K562 (cell line): ENCODE results near the gene NDRG4. TPM values are rescaled to one million over a fixed set of nuclear protein-coding genes. Genes with fewer than 3 reads are reported as not detected.

Experiments
- ATAC-seq: fragments of 200-7000 bp; cut with Tn5 transposase; 3 replicates; pipeline ENCODE4 v1.9.1; 2020; ENCODE audit warnings: moderate library complexity
- BruUV-seq: library from RNA; stranded (reverse); fragments of 400-500 nt; replicated peaks from 2 replicates; lab custom pipeline; 2021; lab: Mats Ljungman, UMichigan
- CTCF ChIA-PET: fragments of 300-600 bp; formaldehyde crosslinking; extraction: SDS; loops from one replicate; lab custom pipeline; 2021; ENCODE audit warnings: low intra/inter-chr PET ratio; lab: Yijun Ruan, JAX
- POLR2A ChIA-PET: fragments of 300-600, 350-650 bp; sonication (Branson Sonifier 250); formaldehyde crosslinking; extraction: SDS; loops from one replicate; lab custom pipeline; 2021; ENCODE audit warnings: antibody characterized with exemption, inconsistent platforms; lab: Yijun Ruan, JAX
- DNase-seq, 4 experiments: peaks; one replicate each; pipeline versions ENCODE4 v3.0.0 to v3.0.0-alpha.2; 2011 to 2018; ENCODE audit warnings: low spot score in 3 of 4, mixed read lengths in 3 of 4; ENCODE audit errors: extremely low read depth in 1 of 4
- FAIRE-seq: peaks from 2 replicates; lab custom pipeline; 2011; peaks lifted over from hg19 to GRCh38; lab: Jason Lieb, UNC
- H2AFZ ChIP-seq: 2 replicates; pipeline ENCODE4 v1.6.0; 2011; ENCODE audit warnings: low read depth, low read length, control low read depth, inconsistent platforms
- H3K27ac ChIP-seq: fragments of 200-600 bp; 3 replicates; pipeline ENCODE4 v1.8.0; 2011; ENCODE audit warnings: low read depth, mild to moderate bottlenecking, control low read depth, inconsistent platforms, low read length, moderate library complexity, mixed read lengths; ENCODE audit errors: extremely low read depth
- H3K27me3 ChIP-seq, 2 experiments: fragments of 300-600 bp in 1 of 2; 2 replicates in 1 of 2; 3 replicates in 1 of 2; pipeline versions ENCODE4 v1.6.0 to v1.8.0; 2011; ENCODE audit warnings: inconsistent platforms in 2 of 2, low read length in 2 of 2, mild to moderate bottlenecking in 1 of 2, mixed read lengths in 1 of 2, moderate library complexity in 1 of 2; ENCODE audit not compliant: control insufficient read depth in 2 of 2, insufficient read depth in 2 of 2
- H3K36me3 ChIP-seq: fragments of 300-600 bp; 3 replicates; pipeline ENCODE4 v1.8.0; 2011; ENCODE audit warnings: mild to moderate bottlenecking, low read length, inconsistent platforms; ENCODE audit not compliant: control insufficient read depth, insufficient read depth
- H3K4me1 ChIP-seq, 2 experiments: fragments of 200-600 bp in 1 of 2; replicated peaks in 1 of 2; 2 replicates in 1 of 2; 3 replicates in 1 of 2; pipeline versions ENCODE4 v1.5.1 to v1.8.0; 2011; ENCODE audit warnings: inconsistent platforms in 2 of 2, low read length in 2 of 2, mild to moderate bottlenecking in 1 of 2, mixed read lengths in 1 of 2, moderate library complexity in 1 of 2; ENCODE audit not compliant: control insufficient read depth in 2 of 2, insufficient read depth in 2 of 2
- H3K4me2 ChIP-seq: 2 replicates; pipeline ENCODE4 v1.6.1; 2011; ENCODE audit warnings: low read length, control low read depth, inconsistent platforms, mixed read lengths; ENCODE audit not compliant: insufficient read depth
- H3K4me3 ChIP-seq: fragments of 200-600 bp; sonication (generic), shearing (Covaris generic); 2 replicates; pipeline ENCODE4 v1.5.1; 2016; ENCODE audit warnings: control low read depth, inconsistent platforms
- H3K79me2 ChIP-seq: fragments of 200-600 bp; 3 replicates; pipeline ENCODE4 v1.8.0; 2011; ENCODE audit warnings: low read length, inconsistent platforms; ENCODE audit not compliant: control insufficient read depth, insufficient read depth
- H3K9ac ChIP-seq, 2 experiments: 2 replicates each; pipeline versions ENCODE4 v1.6.0 to v1.6.1; 2011; ENCODE audit warnings: low read depth in 2 of 2, low read length in 2 of 2, control low read depth in 1 of 2, inconsistent platforms in 1 of 2, mild to moderate bottlenecking in 1 of 2, mixed read lengths in 1 of 2; ENCODE audit not compliant: insufficient read depth in 1 of 2
- H3K9me1 ChIP-seq: one replicate; pipeline ENCODE4 v1.6.0; 2011; ENCODE audit warnings: inconsistent platforms, mild to moderate bottlenecking, low read length, moderate library complexity; ENCODE audit not compliant: control insufficient read depth, insufficient read depth
- H3K9me3 ChIP-seq: replicated peaks from 2 replicates; pipeline ENCODE4 v1.5.1; 2011; ENCODE audit warnings: low read depth, low read length, inconsistent platforms; ENCODE audit not compliant: control insufficient read depth, insufficient read depth
- H4K20me1 ChIP-seq: replicated peaks from 2 replicates; pipeline ENCODE4 v1.6.1; 2011; ENCODE audit warnings: low read length, inconsistent platforms, mixed read lengths; ENCODE audit not compliant: control insufficient read depth, insufficient read depth
- CREB5 ChIP-seq: fragments of 250-450 bp; sonication (Bioruptor Pico); IDR thresholded peaks from 2 replicates; pipeline ENCODE4 v1.5.0; 2020; ENCODE audit warnings: mild to moderate bottlenecking
- ELF1 ChIP-seq: fragments of 200-800 bp; sonication (Bioruptor generic); IDR thresholded peaks from 2 replicates; pipeline ENCODE4 v1.6.1; 2016; ENCODE audit warnings: missing genetic modification characterization, missing compliant biosample characterization
- FOS ChIP-seq: IDR thresholded peaks from 3 replicates; pipeline ENCODE4 v1.6.1; 2011; ENCODE audit not compliant: insufficient read length; ENCODE audit errors: extremely low read depth
- JUND ChIP-seq, 2 experiments: IDR thresholded peaks; 2 replicates in 1 of 2; 3 replicates in 1 of 2; pipeline ENCODE4 v1.6.1; 2011; ENCODE audit warnings: borderline replicate concordance in 2 of 2, low read depth in 2 of 2, low read length in 2 of 2, improper control_type of control experiment in 1 of 2, missing biosample characterization in 1 of 2, missing genetic modification characterization in 1 of 2, missing genetic modification reagents in 1 of 2
- KDM2B ChIP-seq: fragments of 250-450 bp; sonication (Bioruptor Pico); IDR thresholded peaks from 2 replicates; pipeline ENCODE4 v1.8.0; 2021; ENCODE audit warnings: mild to moderate bottlenecking, moderate library complexity
- NFRKB ChIP-seq: fragments of 450-650 bp; IDR thresholded peaks from 2 replicates; pipeline ENCODE4 v1.6.1; 2016; ENCODE audit warnings: low read depth
- POLR2AphosphoS5 ChIP-seq: IDR thresholded peaks from 2 replicates; pipeline ENCODE4 v1.6.1; 2011; ENCODE audit warnings: mild to moderate bottlenecking, low read depth, low read length, moderate library complexity; ENCODE audit not compliant: control insufficient read depth, insufficient read depth
- SIRT6 ChIP-seq: IDR thresholded peaks from one replicate; pipeline ENCODE4 v1.6.1; 2012; ENCODE audit warnings: low read depth, mild to moderate bottlenecking, control low read depth, inconsistent platforms, low read length, moderate library complexity
- YBX1 ChIP-seq: fragments of 450-650 bp; IDR thresholded peaks from 2 replicates; pipeline ENCODE4 v1.7.1; 2016; ENCODE audit warnings: mild to moderate bottlenecking
- ZFP91 ChIP-seq: sonication (generic); formaldehyde crosslinking; IDR thresholded peaks from 2 replicates; pipeline ENCODE4 v1.8.0; 2022; ENCODE audit warnings: mild to moderate bottlenecking, missing genetic modification reagents
- ZNF609 ChIP-seq: sonication (generic); formaldehyde crosslinking; IDR thresholded peaks from 2 replicates; pipeline ENCODE4 v1.8.1; 2023; ENCODE audit warnings: missing genetic modification reagents, mild to moderate bottlenecking, borderline replicate concordance
- ZNF696 ChIP-seq: fragments of 250-450 bp; sonication (Bioruptor Pico); conservative IDR thresholded peaks from 2 replicates; pipeline ENCODE4 v1.4.0; 2020; ENCODE audit warnings: mild to moderate bottlenecking, moderate library complexity
- WGBS: fragments of 100-300 bp; shearing (Covaris generic); methylation state at CpG from one replicate; pipeline ENCODE4 v1.1.6; 2016; ENCODE audit warnings: low coverage, mixed read lengths; ENCODE audit not compliant: insufficient coverage; ENCODE audit errors: missing lambda C conversion rate; 5-methylcytosine and 5-hydroxymethylcytosine counted together
- in situ Hi-C: fragments of 300-500 bp; cut with MboI; formaldehyde crosslinking; loops from 4 replicates; pipeline ENCODE4 v1.15.0; 2018; ENCODE audit warnings: inconsistent platforms, mixed read lengths
- intact Hi-C: fragments of 100-400 bp; cut with micrococcal nuclease; formaldehyde crosslinking; loops from 2 replicates; pipeline ENCODE4 v1.14.2; 2022
- polyA plus RNA-seq, 8 experiments: library from polyadenylated mRNA; depleted of rRNA in 4 of 8; stranded (reverse) in 5 of 8; unstranded in 3 of 8; fragments of >200 nt; fragmentation: Nextera tagmentation in 2 of 8; fragmentation: Illumina TruSeq in 1 of 8; extraction: Ambion mirVana in 2 of 8; extraction: Trizol in 1 of 8; gene quantifications; 2 replicates each; pipeline versions ENCODE4 v1.2.1 to v1.2.3, GENCODE V29; 2011 to 2014; ENCODE audit warnings: inconsistent platforms in 1 of 8, missing spikeins in 1 of 8
- total RNA-seq, 7 experiments: library from RNA; depleted of rRNA in 6 of 7; stranded (reverse); fragments of >200 nt in 6 of 7; fragmentation: Illumina TruSeq in 2 of 7; extraction: Trizol in 2 of 7; gene quantifications; 2 replicates each; pipeline versions ENCODE4 v1.2.1 to v1.2.3, GENCODE V29; 2011 to 2021; ENCODE audit warnings: low replicate concordance in 1 of 7

NDRG4 gene
- total and polyA plus RNA-seq, 9 of the 15 experiments (the other 6 are each of a cell fraction or from before 2014, with no cell fraction given), result 0.06 to 0.95 (median 0.28) TPM

- Histone ChIP-seq H3K27me3 (no peaks in the 10 kb centered on the region), H3K9me3 (no peaks in the 10 kb centered on the region), H3K4me3 (no peak overlapping the region), H3K79me2 (0 out of 3 replicates have a peak, but pooled peaks cover 2% of the 10 kb centered on the region), H2AFZ (no peak overlapping the region), H3K4me1 (no peaks in the 10 kb centered on the region), H3K4me2 (no peak overlapping the region), H3K27ac (no peak overlapping the region), H3K9ac (no peak overlapping the region), H4K20me1 (0 out of 2 replicates have a peak, but pooled peaks cover 3% of the 10 kb centered on the region)
- WGBS, result 67% methylated on average over 2 of the region's 2 CpGs
- ChIA-PET POLR2A (interaction anchor here (0.9 kb wide), 1 partner anchor 12 kb away, joined by 3 read pairs; no protein-coding TSS in a partner anchor), CTCF (no interaction called here)
- BruUV-seq, result no TSS peak
- intact Hi-C loops (no loop called here), in situ Hi-C loops (no loop called here)
- ATAC-seq, result no peak
- DNase-seq, result no peak
- TF ChIP-seq ZNF696 (CRISPR knock-in tag) (no peak), NFRKB (no peak), YBX1 (no peak), ZFP91 (no peak), ELF1 (tag) (no peak), KDM2B (CRISPR knock-in tag) (no peak), SIRT6 (no peak), POLR2AphosphoS5 (no peak), FOS (no peak), JUND (IDR thresholded peaks at IDR 0.05; ENCODE audit: borderline replicate concordance, low read depth, low read length) (no peak), JUND (tag; IDR thresholded peaks at IDR 0.05; ENCODE audit: borderline replicate concordance, low read depth, low read length) (no peak), ZNF609 (CRISPR knock-in tag) (no peak), CREB5 (CRISPR knock-in tag) (no peak)
- TF ChIP-seq, all 486 proteins: peak for 0
- no peaks in the 10 kb centered on the region for H3K9me1 ChIP-seq
- no peak for FAIRE-seq
- peaks cover 99% of the 10 kb centered on the region for H3K36me3 ChIP-seq
Observed at GRCh38 chr16:58548378-58548777, 48.4 kb downstream of the NDRG4 start.
